Left ventricle myocardium inferior (tissue), 1 donor: ENCODE results near the gene CSTF2T. TPM values are rescaled to one million over a fixed set of nuclear protein-coding genes. Genes with fewer than 3 reads are reported as not detected.

Experiments used
- DNase-seq: peaks from one replicate; pipeline ENCODE4 v3.0.0-alpha.2; 2020
- H3K27ac ChIP-seq: fragments of 200-600 bp; replicated peaks from 2 replicates; pipeline ENCODE4 v1.8.0; 2021
- H3K27me3 ChIP-seq: fragments of 200-600 bp; 2 replicates; pipeline ENCODE4 v1.8.0; 2021; ENCODE audit warnings: low read depth
- H3K36me3 ChIP-seq: fragments of 200-600 bp; 2 replicates; pipeline ENCODE4 v1.8.0; 2021
- H3K4me1 ChIP-seq: fragments of 200-600 bp; 2 replicates; pipeline ENCODE4 v1.8.0; 2021
- H3K4me3 ChIP-seq: fragments of 200-600 bp; 2 replicates; pipeline ENCODE4 v1.8.0; 2021; ENCODE audit warnings: mild to moderate bottlenecking, moderate library complexity
- H3K9me3 ChIP-seq: fragments of 200-600 bp; replicated peaks from 2 replicates; pipeline ENCODE4 v1.8.0; 2021
- intact Hi-C: fragments of 100-400 bp; cut with micrococcal nuclease; formaldehyde crosslinking; loops from one replicate; pipeline ENCODE4 v1.11.0; 2022
- total RNA-seq: library from RNA; stranded (reverse); fragmentation: NEBNext Ultra II Directional; extraction: Animal tissue kit (Norgen Biotek cat#: 25700); gene quantifications from one replicate; pipeline ENCODE4 v1.2.1, GENCODE V29; 2021
- TF ChIP-seq, protein P1 (sequence below): fragments of 200-600 bp; IDR thresholded peaks from 2 replicates; pipeline ENCODE4 v1.8.0; 2021; ENCODE audit warnings: antibody characterized with exemption, mild to moderate bottlenecking, borderline replicate concordance
- donor health status: DM: no; HTN: yes; CAD: no; lungs with severe emphysema.

The CSTF2T gene
- total RNA-seq, 1 donor from 2014 or later: 21.7 TPM

- Histone ChIP-seq H3K27ac (no peak overlapping the region), H3K4me3 (no peak overlapping the region), H3K4me1 (peaks cover 29% of the 10 kb centered on the region), H3K27me3 (no peaks in the 10 kb centered on the region), H3K9me3 (no peaks in the 10 kb centered on the region), H3K36me3 (no peaks in the 10 kb centered on the region)
- intact Hi-C loops: no loop called here
- TF ChIP-seq, protein P1, sequence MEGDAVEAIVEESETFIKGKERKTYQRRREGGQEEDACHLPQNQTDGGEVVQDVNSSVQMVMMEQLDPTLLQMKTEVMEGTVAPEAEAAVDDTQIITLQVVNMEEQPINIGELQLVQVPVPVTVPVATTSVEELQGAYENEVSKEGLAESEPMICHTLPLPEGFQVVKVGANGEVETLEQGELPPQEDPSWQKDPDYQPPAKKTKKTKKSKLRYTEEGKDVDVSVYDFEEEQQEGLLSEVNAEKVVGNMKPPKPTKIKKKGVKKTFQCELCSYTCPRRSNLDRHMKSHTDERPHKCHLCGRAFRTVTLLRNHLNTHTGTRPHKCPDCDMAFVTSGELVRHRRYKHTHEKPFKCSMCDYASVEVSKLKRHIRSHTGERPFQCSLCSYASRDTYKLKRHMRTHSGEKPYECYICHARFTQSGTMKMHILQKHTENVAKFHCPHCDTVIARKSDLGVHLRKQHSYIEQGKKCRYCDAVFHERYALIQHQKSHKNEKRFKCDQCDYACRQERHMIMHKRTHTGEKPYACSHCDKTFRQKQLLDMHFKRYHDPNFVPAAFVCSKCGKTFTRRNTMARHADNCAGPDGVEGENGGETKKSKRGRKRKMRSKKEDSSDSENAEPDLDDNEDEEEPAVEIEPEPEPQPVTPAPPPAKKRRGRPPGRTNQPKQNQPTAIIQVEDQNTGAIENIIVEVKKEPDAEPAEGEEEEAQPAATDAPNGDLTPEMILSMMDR: no peak
- DNase-seq: no peak
Measured at GRCh38 chr10:51663086-51663485, 36.3 kb downstream of the CSTF2T start.

GRCh38 chr10:51659344-51659743 is 40.1 kb downstream of the CSTF2T start:
- no peaks in the 10 kb centered on the region for H3K36me3 ChIP-seq
- H3K4me3 ChIP-seq: no peak overlapping the region
- no peaks in the 10 kb centered on the region for H3K27me3 ChIP-seq
- no peak for DNase-seq
- H3K9me3 ChIP-seq: no peaks in the 10 kb centered on the region
- TF ChIP-seq, protein P1: no peak
- intact Hi-C loops: no loop called here
- H3K27ac ChIP-seq: no peak overlapping the region
- peaks cover 15% of the 10 kb centered on the region for H3K4me1 ChIP-seq

DNA sequence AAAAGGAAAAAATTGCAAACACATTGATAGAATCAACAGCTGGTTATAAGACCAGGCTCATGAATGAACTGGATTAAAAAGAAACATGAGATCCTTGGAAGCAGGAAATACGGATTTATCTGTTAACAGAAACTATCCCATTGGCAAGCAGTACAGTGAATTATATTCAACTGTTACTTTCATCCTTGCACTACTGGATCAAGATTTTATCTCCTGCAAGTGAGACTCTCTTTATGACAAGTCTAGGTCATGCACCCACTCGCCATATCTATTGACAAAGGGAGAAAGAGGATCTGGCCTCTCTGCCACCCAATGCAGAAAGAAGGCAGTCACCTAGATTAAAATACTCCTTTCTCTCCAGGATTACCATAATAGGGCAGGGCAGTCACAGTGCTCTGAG is 41.4 kb downstream of the CSTF2T start:
- no peaks in the 10 kb centered on the region for H3K27me3 ChIP-seq
- H3K4me3 ChIP-seq: no peak overlapping the region
- no peak overlapping the region for H3K27ac ChIP-seq
- no peaks in the 10 kb centered on the region for H3K9me3 ChIP-seq
- TF ChIP-seq, protein P1: no peak
- no peaks in the 10 kb centered on the region for H3K36me3 ChIP-seq
- intact Hi-C loops: no loop called here
- no peak for DNase-seq
- peaks cover 22% of the 10 kb centered on the region for H3K4me1 ChIP-seq

DNA sequence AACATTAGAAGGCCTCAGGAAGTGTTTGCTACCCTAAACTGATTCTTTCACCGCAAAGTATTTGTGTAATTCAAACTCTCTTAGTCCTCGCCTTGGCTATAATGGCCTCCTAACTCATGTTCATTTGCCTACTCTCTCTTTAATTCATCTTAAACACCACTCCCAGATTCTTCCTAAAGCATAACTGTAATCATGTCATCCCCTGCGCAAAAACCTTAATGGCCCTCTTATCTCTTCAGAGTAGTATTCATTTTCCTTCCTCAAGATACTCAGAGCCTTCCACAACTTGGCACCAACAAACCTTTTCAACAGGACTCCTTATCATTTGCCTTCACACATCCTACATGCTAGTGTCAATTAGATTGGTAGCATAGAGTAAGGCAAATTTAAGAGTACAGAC is 42.9 kb downstream of the CSTF2T start:
- intact Hi-C loops: no loop called here
- H3K9me3 ChIP-seq: no peaks in the 10 kb centered on the region
- TF ChIP-seq, protein P1: no peak

GRCh38 chr10:51654918-51655317 is 44.5 kb downstream of the CSTF2T start:
- no peaks in the 10 kb centered on the region for H3K9me3 ChIP-seq
- no peaks in the 10 kb centered on the region for H3K36me3 ChIP-seq
- H3K4me3 ChIP-seq: no peak overlapping the region
- H3K27me3 ChIP-seq: no peaks in the 10 kb centered on the region
- peaks cover 26% of the 10 kb centered on the region for H3K4me1 ChIP-seq
- intact Hi-C loops: no loop called here
- DNase-seq: no peak
- TF ChIP-seq, protein P1: no peak
- H3K27ac ChIP-seq: no peak overlapping the region

More for the DNA sequence above, 42.9 kb downstream of the CSTF2T start:
- no peaks in the 10 kb centered on the region for H3K36me3 ChIP-seq
- H3K27me3 ChIP-seq: no peaks in the 10 kb centered on the region
- H3K27ac ChIP-seq: no peak overlapping the region
- no peak overlapping the region for H3K4me3 ChIP-seq
- peaks cover 26% of the 10 kb centered on the region for H3K4me1 ChIP-seq
- DNase-seq: no peak

GRCh38 chr10:51653025-51653424 is 46.4 kb downstream of the CSTF2T start:
- no peak for DNase-seq
- H3K27ac ChIP-seq: no peak overlapping the region
- intact Hi-C loops: no loop called here
- peaks cover 23% of the 10 kb centered on the region for H3K4me1 ChIP-seq
- no peak overlapping the region for H3K4me3 ChIP-seq
- no peaks in the 10 kb centered on the region for H3K27me3 ChIP-seq
- H3K36me3 ChIP-seq: no peaks in the 10 kb centered on the region
- TF ChIP-seq, protein P1: no peak
- H3K9me3 ChIP-seq: no peaks in the 10 kb centered on the region
